Left lung (tissue), 10 donors: ENCODE measurements around the gene SCD5. TPM values are rescaled to one million over a fixed set of nuclear protein-coding genes. Genes with fewer than 3 reads are reported as not detected.

Experiments used
- ATAC-seq: fragments of 200-7000 bp; cut with Tn5 transposase; one replicate; pipeline ENCODE4 v1.9.1; 2020; ENCODE audit warnings: moderate library complexity
- DNase-seq, 4 donors: peaks; one replicate each; pipeline ENCODE4 v3.0.0-alpha.2; 2013 to 2020
- H3K27ac ChIP-seq, 2 donors: fragments of 200-600 bp; sonication (generic) in 1 of 2; one replicate each; pipeline versions ENCODE4 v1.5.0 to v1.8.0; 2020 to 2021
- H3K27me3 ChIP-seq, 2 donors: fragments of 200-600 bp; sonication (generic) in 1 of 2; one replicate each; pipeline versions ENCODE4 v1.5.0 to v1.8.0; 2020 to 2021
- H3K36me3 ChIP-seq, 2 donors: fragments of 200-600 bp; sonication (generic) in 1 of 2; one replicate each; pipeline versions ENCODE4 v1.5.0 to v1.8.0; 2020 to 2021
- H3K4me1 ChIP-seq, 2 donors: fragments of 200-600 bp; one replicate each; pipeline ENCODE4 v1.8.0; 2021
- H3K4me3 ChIP-seq, 2 donors: fragments of 200-600 bp; sonication (generic) in 1 of 2; one replicate each; pipeline versions ENCODE4 v1.5.0 to v1.8.0; 2020 to 2021; ENCODE audit warnings: mild to moderate bottlenecking in 1 of 2
- H3K9me3 ChIP-seq, 2 donors: fragments of 200-600 bp; sonication (generic) in 1 of 2; one replicate each; pipeline versions ENCODE4 v1.5.0 to v1.8.0; 2020 to 2021
- CTCF ChIP-seq, 2 donors: fragments of 200-600 bp; sonication (generic) in 1 of 2; IDR thresholded peaks; one replicate each; pipeline versions ENCODE4 v1.5.0 to v1.8.0; 2021; ENCODE audit warnings: antibody characterized with exemption in 2 of 2
- intact Hi-C, 2 donors: fragments of 100-400 bp; cut with DNase I; formaldehyde crosslinking; loops; one replicate each; pipeline versions ENCODE4 v1.11.2 to v1.14.2; 2022
- polyA plus RNA-seq, 6 donors: library from polyadenylated mRNA; unstranded; fragments of 120-200 nt; gene quantifications; one replicate each; pipeline ENCODE4 v1.2.1, GENCODE V29; 2013; ENCODE audit not compliant: insufficient read length in 6 of 6
- total RNA-seq, 2 donors: library from RNA; stranded (reverse); fragmentation: NEBNext Ultra II Directional; extraction: Animal tissue kit (Norgen Biotek cat#: 25700); gene quantifications; one replicate each; pipeline ENCODE4 v1.2.1, GENCODE V29; 2021
- donor health status: DM: no; HTN: yes; CAD: no.
- donor health status: DM: no; HTN: no; CAD: no.

SCD5 gene
- total and polyA plus RNA-seq, 8 donors: 12.5 to 41.1 (median 35.0) TPM

- Histone ChIP-seq H3K9me3 (no peaks in the 10 kb centered on the region), H3K27ac (no peak overlapping the region), H3K4me3 (no peak overlapping the region), H3K36me3 (no peaks in the 10 kb centered on the region), H3K4me1 (peaks cover 7 to 8% of the 10 kb centered on the region in 2 donors), H3K27me3 (peaks cover 0 to 26% of the 10 kb centered on the region in 2 donors)
- intact Hi-C loops: loop anchor here in 1 of 2 donors (10.0 kb wide), 1 partner anchor 339 kb away; no protein-coding TSS in a partner anchor
- ATAC-seq (no peak), DNase-seq (no peak)
- TF ChIP-seq CTCF (IDR thresholded peaks at IDR 0.05): no peak
Observed at GRCh38 chr4:82803746-82804145, 5.2 kb upstream of the SCD5 start.

- H3K27me3 ChIP-seq: peaks cover 0 to 35% of the 10 kb centered on the region in 2 donors
- H3K4me1 ChIP-seq: peaks cover 8 to 15% of the 10 kb centered on the region in 2 donors
- ATAC-seq (no peak), DNase-seq (no peak)
- H3K4me3 ChIP-seq: no peak overlapping the region
- intact Hi-C loops: loop anchor here in 1 of 2 donors (10.0 kb wide), 1 partner anchor 338 kb away; no protein-coding TSS in a partner anchor
- H3K9me3 ChIP-seq: no peaks in the 10 kb centered on the region
- TF ChIP-seq CTCF (IDR thresholded peaks at IDR 0.05): no peak
- no peak overlapping the region for H3K27ac ChIP-seq
- H3K36me3 ChIP-seq: no peaks in the 10 kb centered on the region
Observed at GRCh38 chr4:82802911-82803310, 4.3 kb upstream of the SCD5 start.

- intact Hi-C loops: loop anchor here in 1 of 2 donors (10.0 kb wide), 1 partner anchor 337 kb away; no protein-coding TSS in a partner anchor
- ATAC-seq (no peak), DNase-seq (peak in 1 of 4 donors; percentile 44)
- Histone ChIP-seq H3K4me1 (peaks cover 8 to 24% of the 10 kb centered on the region in 2 donors), H3K27me3 (peaks cover 0 to 44% of the 10 kb centered on the region in 2 donors), H3K27ac (no peak overlapping the region), H3K4me3 (no peak overlapping the region), H3K36me3 (no peaks in the 10 kb centered on the region), H3K9me3 (no peaks in the 10 kb centered on the region)
- peak in 1 of 2 donors; percentile 21 for TF ChIP-seq CTCF (IDR thresholded peaks at IDR 0.05)
Observed at GRCh38 chr4:82801910-82802521, 3.4 kb upstream of the SCD5 start.

GRCh38 chr4:82799006-82799881, 648 bp upstream of the SCD5 start:
- Histone ChIP-seq H3K4me1 (peaks cover 8 to 25% of the 10 kb centered on the region in 2 donors), H3K36me3 (no peaks in the 10 kb centered on the region), H3K27me3 (peaks cover 0 to 54% of the 10 kb centered on the region in 2 donors), H3K4me3 (peak overlapping the region; percentile 62 to 76), H3K27ac (no peak overlapping the region), H3K9me3 (no peaks in the 10 kb centered on the region)
- DNase-seq: no peak
- ATAC-seq: peak; percentile 5
- TF ChIP-seq CTCF (IDR thresholded peaks at IDR 0.05): no peak
- intact Hi-C loops: no loop called here
